GM21529 (cell line): ENCODE data around the gene CLEC11A.
"Not testable (repeated sequence)": the region's sequence is repeated elsewhere in the genome, so short reads cannot be mapped to it uniquely, and the experiment has no call there.

Experiments used
- ATAC-seq: cut with Tn5 transposase; IDR thresholded peaks from one replicate; pipeline ENCODE4 v1.9.1; 2021; ENCODE audit not compliant: unreplicated experiment

Gene CLEC11A

DNA sequence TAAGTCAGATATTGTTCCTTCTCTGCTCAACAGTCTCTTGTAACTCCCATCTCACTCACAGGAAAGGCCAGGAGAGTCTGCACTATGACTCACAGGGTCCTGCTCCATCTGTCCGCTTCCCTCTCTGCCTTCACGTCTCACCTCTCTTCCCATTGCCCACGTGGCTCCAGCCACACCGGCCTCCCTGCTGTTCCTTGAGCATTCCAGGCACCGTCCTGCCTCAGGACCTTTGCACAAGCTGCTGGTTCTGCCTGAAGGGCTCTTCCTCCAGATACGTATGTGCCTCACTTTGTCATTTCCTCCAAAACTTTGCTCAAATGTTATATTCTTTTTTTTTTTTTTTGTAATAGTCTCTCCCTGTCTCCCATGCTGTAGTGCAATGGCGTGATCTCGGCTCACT, 33.1 kb downstream of the CLEC11A start:
- not testable (repeated sequence) for ATAC-seq

DNA sequence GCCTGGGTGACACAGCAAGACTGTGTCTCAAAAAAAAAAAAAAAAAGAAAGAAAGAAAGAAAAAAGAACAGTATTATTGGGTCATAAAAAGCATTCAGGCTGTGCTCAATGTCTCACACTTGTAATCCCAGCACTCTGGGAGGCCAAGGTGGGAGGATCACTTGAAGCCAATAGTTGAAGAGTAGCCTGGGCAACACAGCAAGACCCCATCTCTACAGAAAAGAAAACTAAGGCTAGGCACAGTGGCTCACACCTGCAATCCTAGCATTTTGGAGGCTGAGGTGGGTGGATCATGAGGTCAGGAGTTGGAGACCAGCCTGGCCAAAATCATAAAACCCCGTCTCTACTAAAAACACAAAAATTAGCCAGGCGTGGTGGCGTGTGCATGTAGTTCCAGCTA, 34.5 kb downstream of the CLEC11A start:
- ATAC-seq: not testable (repeated sequence)

DNA sequence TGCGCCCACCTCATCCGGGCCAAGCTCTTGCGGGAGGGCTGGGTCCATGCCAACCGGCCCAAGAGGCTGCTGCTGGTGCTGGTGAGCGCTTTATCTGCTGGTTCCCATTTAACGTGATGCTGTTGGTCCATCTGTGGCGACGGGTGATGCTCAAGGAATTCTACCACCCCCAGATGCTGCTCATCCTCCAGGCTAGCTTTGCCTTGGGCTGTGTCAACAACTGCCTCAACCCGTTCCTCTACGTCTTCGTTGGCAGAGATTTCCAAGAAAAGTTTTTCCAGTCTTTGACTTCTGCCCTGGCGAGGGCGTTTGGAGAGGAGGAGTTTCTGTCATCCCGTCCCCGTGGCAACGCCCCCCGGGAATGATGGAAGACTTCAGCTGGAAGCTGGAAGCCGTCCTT, 35.9 kb downstream of the CLEC11A start:
- not testable (repeated sequence) for ATAC-seq

DNA sequence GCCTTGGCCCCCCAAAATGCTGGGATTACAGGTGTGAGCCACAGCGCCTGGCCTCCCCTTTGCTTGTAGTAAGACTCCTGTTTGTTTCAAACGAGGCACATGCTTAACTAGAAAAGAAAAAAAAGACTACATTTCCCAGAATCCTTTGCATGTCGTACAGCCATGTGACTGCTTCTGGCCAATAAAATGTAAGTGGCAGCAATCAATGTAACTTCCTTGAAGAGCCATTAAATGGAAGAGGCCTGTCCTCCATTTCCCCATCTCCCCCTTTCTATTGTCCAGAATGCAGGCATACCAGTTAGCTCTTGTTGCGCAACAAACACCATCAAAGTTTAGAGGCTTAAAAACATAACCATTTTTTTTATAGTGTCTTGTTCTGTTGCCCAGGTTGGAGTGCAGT, 36.7 kb downstream of the CLEC11A start:
- no peak for ATAC-seq

DNA sequence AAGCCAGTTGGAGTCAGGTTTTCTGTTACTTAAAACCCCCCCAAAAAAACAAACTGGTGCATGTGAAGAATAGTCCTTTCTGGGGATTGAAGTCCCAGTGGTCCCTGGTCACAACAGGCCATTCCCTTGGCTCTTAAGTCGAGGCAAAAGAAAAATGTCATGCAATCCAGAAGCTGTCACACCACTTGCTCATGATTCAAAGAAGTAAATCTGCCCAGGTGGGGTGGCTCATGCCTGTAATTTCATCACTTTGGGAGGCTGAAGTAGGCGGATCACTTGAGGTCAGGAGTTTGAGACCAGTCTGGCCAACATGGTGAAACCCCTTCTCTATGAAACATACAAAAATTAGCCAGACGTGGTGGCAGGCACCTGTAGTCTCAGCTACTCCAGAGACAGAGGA, 38.3 kb downstream of the CLEC11A start:
- not testable (repeated sequence) for ATAC-seq

DNA sequence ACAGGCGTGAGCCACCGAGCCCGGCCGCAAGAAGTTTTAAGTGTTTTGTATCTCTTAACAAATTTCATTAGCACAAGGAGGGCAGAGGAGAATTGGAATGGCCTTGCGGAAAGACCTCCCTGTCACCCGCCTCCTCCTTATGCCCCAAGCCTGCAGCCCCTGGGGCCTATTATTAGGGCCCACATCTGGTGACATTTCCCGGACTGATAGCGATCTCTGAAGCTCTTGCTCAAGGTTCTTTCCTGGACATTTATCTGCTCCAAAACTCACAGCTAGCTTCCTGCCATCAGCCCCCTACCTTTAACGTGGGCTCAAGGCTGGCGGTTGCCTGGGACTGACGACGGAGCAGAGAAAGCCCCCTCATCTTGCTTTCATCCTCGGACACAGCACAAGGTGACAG, 40.4 kb downstream of the CLEC11A start:
- not testable (repeated sequence) for ATAC-seq

DNA sequence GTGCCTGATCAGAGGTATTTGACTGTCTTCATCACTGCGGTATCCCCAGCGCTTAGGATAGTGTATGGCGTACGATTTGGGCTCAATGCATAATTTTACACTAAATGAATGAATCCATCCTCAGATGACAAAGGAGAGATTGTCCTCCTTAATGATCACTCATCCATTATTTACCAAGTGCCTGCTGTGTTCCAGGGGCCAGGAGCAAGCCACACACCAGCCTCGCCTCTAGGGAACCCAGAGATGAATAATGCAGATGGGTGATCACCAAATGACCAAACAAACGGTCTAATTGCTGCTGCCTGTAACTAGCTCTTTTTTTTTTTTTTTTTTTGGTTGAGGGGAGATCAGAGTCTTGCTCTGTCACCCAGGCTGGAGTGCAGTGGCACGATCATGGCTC, 41.2 kb downstream of the CLEC11A start:
- ATAC-seq: no peak

DNA sequence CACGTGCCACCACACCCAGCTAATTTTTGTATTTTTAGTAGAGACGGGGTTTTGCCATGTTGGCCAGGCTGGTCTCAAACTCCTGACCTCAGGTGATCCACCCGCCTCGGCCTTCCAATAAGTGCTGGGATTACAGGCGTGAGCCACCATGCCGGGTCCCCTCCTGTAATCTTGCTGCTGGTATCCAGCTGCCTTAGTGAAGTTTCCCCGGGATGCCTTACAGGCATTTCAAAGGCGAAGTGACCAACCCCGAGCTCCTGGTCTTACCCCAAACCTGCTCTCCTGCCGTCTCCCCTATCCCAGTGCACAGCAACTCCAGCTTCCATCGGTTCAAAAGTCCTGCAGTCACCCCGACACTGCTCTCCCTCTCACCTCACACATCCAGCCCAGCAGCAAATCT, 43.6 kb downstream of the CLEC11A start:
- not testable (repeated sequence) for ATAC-seq

DNA sequence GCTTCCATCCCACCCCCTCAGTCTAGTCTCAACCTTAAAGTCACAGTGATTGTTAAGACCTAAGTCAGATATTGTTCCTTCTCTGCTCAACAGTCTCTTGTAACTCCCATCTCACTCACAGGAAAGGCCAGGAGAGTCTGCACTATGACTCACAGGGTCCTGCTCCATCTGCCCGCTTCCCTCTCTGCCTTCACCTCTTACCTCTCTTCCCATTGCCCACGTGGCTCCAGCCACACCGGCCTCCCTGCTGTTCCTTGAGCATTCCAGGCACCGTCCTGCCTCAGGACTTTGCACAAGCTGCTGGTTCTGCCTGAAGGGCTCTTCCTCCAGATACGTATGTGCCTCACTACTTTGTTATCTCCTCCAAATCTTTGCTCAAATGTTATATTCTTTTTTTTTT, 44.1 kb downstream of the CLEC11A start:
- not testable (repeated sequence) for ATAC-seq

DNA sequence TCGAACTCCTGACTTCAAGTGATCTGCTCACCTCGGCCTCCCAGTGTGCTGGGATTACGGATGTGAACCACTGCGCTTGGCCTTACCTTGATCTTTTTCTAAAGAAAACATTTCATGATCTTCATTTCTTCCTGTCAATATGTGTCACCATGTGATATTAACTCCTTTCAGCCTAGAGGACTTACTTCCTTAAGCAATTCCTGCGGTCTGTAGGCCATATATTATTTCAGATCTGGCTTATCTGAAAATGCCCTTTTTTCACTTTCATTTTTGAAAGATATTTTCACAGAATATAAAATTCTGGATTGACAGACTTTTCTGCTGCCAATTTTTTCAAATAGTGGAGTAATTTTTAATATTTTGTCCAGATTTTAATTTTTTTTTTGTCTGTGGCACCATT, 45.1 kb downstream of the CLEC11A start:
- no peak for ATAC-seq

DNA sequence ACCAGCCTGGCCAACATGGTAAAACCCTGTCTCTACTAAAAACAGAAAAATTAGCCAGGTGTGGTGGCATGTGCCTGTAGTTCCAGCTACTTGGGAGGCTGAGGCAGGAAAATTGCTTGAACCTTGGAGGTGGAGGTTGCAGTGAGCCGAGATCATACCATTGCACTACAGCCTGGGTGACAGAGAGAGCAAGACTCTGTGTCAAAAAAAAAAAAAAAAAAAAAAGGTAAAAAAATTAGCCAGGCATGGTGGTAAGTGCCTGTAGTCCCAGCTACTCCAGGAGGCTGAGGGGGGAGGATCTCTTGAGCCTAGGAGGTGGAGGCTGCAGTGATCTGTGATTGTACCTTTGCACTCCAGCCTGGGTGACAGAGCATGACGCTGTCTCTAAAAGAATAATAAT, 47.0 kb downstream of the CLEC11A start, which contains the start of gene GPR32:
GPR32 (plus strand) TSS at position 301 of the 400 bp plus-strand sequence. CDS start 137 bp downstream, outside the sequence.
- not testable (repeated sequence) for ATAC-seq

DNA sequence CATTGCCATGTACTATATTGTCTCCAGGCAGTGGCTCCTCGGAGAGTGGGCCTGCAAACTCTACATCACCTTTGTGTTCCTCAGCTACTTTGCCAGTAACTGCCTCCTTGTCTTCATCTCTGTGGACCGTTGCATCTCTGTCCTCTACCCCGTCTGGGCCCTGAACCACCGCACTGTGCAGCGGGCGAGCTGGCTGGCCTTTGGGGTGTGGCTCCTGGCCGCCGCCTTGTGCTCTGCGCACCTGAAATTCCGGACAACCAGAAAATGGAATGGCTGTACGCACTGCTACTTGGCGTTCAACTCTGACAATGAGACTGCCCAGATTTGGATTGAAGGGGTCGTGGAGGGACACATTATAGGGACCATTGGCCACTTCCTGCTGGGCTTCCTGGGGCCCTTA, 47.7 kb downstream of the CLEC11A start:
- no peak for ATAC-seq

DNA sequence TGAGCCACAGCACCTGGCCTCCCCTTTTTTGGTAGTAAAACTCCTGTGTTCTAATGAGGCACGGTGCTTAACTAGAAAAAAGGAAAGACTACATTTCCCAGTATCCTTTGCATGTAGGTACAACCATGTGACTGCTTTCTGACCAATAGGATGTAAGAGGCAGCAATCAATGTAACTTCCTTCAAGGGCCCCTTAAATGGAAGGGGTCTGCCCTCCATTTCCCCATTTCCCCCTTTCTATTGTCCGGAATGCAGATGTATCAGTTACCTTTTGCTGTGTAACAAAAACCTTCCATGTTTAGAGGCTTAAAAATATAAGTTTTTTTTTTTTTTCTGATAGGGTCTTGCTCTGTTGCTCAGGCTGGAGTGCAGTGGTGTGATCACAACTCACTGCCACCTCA, 49.3 kb downstream of the CLEC11A start:
- ATAC-seq: no peak

DNA sequence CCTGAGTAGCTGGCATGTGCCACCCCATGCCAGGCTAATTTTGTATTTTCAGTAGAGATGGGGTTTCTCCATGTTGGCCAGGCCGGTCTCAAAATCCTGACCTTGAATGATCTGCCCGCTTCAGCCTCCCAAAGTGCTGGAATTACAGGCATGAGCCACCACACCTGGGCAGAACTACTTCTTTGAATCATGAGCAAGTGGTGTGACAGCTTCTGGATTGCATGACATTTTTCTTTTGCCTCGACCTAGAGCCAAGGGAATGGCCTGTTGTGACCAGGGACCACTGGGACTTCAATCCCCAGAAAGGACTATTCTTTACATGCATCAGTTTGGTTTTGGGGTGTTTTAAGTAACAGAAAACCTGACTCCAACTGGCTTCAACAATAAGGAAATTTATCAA, 49.7 kb downstream of the CLEC11A start:
- not testable (repeated sequence) for ATAC-seq

DNA sequence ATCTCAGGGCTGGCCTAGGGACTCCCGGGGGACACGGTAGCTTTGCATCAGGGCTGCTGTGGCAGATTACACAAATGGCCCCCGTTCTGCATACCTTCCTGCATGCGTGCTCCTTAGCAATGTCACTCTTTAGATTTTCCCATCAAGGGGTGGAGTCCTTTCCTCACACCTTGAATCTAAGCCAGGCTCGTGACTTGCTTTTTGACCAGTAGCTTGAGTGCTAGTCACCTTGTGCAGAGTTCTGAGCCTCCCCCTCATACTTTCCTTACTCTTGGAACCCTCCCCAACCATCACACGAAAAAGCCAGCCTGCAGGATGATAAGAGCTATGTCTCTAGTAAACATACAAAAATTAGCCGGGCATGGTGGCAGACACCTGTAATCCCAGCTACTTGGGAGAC, 50.3 kb downstream of the CLEC11A start:
- not testable (repeated sequence) for ATAC-seq
